ENCODE results near the gene EAF1.

- TF ChIP-seq CTCF (IDR thresholded peaks at IDR 0.05; ENCODE audit: insufficient read depth, low read length, poor library complexity, severe bottlenecking), result no peak
- no peak for TF ChIP-seq EZH2phosphoT487 (conservative IDR thresholded peaks at IDR 0.05; ENCODE audit: low read length)
These were observed 23.2 kb downstream of the EAF1 start for GRCh38 chr3:15450438-15451215.

Measured in SU-DHL-6 (cell line).